ENCODE measurements around the gene ELFN2. TPM values are rescaled to one million over a fixed set of nuclear protein-coding genes. Genes with fewer than 3 reads are reported as not detected.

Gene ELFN2
- polyA plus RNA-seq, 1 donor from 2014 or later: 4.4 TPM

GRCh38 chr22:37394341-37394740 lies 32.9 kb downstream of the ELFN2 start:
- TF ChIP-seq EP300 (conservative IDR thresholded peaks at IDR 0.05; ENCODE audit: poor library complexity, severe bottlenecking) (no peak), REST (IDR thresholded peaks at IDR 0.05; ENCODE audit: borderline replicate concordance) (no peak), MXI1 (conservative IDR thresholded peaks at IDR 0.05; ENCODE audit: poor library complexity, severe bottlenecking) (no peak), POLR2AphosphoS5 (IDR thresholded peaks at IDR 0.05) (no peak), RAD21 (conservative IDR thresholded peaks at IDR 0.05) (no peak), CTCF (IDR thresholded peaks at IDR 0.05; ENCODE audit: poor library complexity, severe bottlenecking) (no peak)
- Histone ChIP-seq H3K27me3 (ENCODE audit: insufficient read depth, low read depth, low read length) (no peaks in the 10 kb centered on the region), H3F3A (ENCODE audit: insufficient read depth, low read length, poor library complexity, severe bottlenecking) (no peaks in the 10 kb centered on the region), H3K36me3 (ENCODE audit: insufficient read depth, low read length) (no peaks in the 10 kb centered on the region), H4K20me1 (ENCODE audit: insufficient read depth) (no peaks in the 10 kb centered on the region), H3K79me2 (replicated peaks; ENCODE audit: insufficient read depth, low read length) (no peaks in the 10 kb centered on the region), H3K9ac (ENCODE audit: low read length) (no peak overlapping the region), H3K9me2 (ENCODE audit: insufficient read depth, low read length) (no peaks in the 10 kb centered on the region), H3K4me3 (ENCODE audit: low read length) (no peak overlapping the region), H2AFZ (ENCODE audit: low read depth, low read length) (no peak overlapping the region), H3K27ac (ENCODE audit: low read length) (no peak overlapping the region), H3K9me3 (ENCODE audit: low read length) (no peaks in the 10 kb centered on the region), H3K4me2 (ENCODE audit: low read length) (no peak overlapping the region)

- Histone ChIP-seq H2AFZ (ENCODE audit: low read depth, low read length) (no peak overlapping the region), H3K27ac (ENCODE audit: low read length) (no peak overlapping the region), H3K9me2 (ENCODE audit: insufficient read depth, low read length) (no peaks in the 10 kb centered on the region), H3K79me2 (replicated peaks; ENCODE audit: insufficient read depth, low read length) (no peaks in the 10 kb centered on the region), H3K36me3 (ENCODE audit: insufficient read depth, low read length) (no peaks in the 10 kb centered on the region), H3K9me3 (ENCODE audit: low read length) (no peaks in the 10 kb centered on the region), H3K4me2 (ENCODE audit: low read length) (no peak overlapping the region), H3K4me3 (ENCODE audit: low read length) (no peak overlapping the region), H3K9ac (ENCODE audit: low read length) (no peak overlapping the region), H3F3A (ENCODE audit: insufficient read depth, low read length, poor library complexity, severe bottlenecking) (no peaks in the 10 kb centered on the region), H3K27me3 (ENCODE audit: insufficient read depth, low read depth, low read length) (no peaks in the 10 kb centered on the region), H4K20me1 (ENCODE audit: insufficient read depth) (no peaks in the 10 kb centered on the region)
- TF ChIP-seq SMC3 (conservative IDR thresholded peaks at IDR 0.05; ENCODE audit: poor library complexity): no peak
- TF ChIP-seq RAD21 (conservative IDR thresholded peaks at IDR 0.05): no peak
- TF ChIP-seq MXI1 (conservative IDR thresholded peaks at IDR 0.05; ENCODE audit: poor library complexity, severe bottlenecking): no peak
- TF ChIP-seq EP300 (conservative IDR thresholded peaks at IDR 0.05; ENCODE audit: poor library complexity, severe bottlenecking): no peak
- TF ChIP-seq POLR2AphosphoS5 (IDR thresholded peaks at IDR 0.05): no peak
- no peak for TF ChIP-seq EZH2 (IDR thresholded peaks at IDR 0.05; ENCODE audit: borderline replicate concordance, insufficient read depth, low read length, poor library complexity, severe bottlenecking)
- TF ChIP-seq TAF1 (IDR thresholded peaks at IDR 0.05; ENCODE audit: low read depth): no peak
- no peak for TF ChIP-seq REST (IDR thresholded peaks at IDR 0.05; ENCODE audit: borderline replicate concordance)
- no peak for TF ChIP-seq CTCF (IDR thresholded peaks at IDR 0.05; ENCODE audit: poor library complexity, severe bottlenecking)
These were observed 33.5 kb downstream of the ELFN2 start for GRCh38 chr22:37393746-37394145.

Measured in neural cell (in vitro differentiated cells).